HG02852 (cell line): ENCODE measurements around the gene AP5Z1.

Experiments
- ATAC-seq: cut with Tn5 transposase; IDR thresholded peaks from one replicate; pipeline ENCODE4 v1.9.1; 2021; ENCODE audit warnings: mild to moderate bottlenecking, moderate library complexity; ENCODE audit not compliant: unreplicated experiment

AP5Z1 gene

DNA sequence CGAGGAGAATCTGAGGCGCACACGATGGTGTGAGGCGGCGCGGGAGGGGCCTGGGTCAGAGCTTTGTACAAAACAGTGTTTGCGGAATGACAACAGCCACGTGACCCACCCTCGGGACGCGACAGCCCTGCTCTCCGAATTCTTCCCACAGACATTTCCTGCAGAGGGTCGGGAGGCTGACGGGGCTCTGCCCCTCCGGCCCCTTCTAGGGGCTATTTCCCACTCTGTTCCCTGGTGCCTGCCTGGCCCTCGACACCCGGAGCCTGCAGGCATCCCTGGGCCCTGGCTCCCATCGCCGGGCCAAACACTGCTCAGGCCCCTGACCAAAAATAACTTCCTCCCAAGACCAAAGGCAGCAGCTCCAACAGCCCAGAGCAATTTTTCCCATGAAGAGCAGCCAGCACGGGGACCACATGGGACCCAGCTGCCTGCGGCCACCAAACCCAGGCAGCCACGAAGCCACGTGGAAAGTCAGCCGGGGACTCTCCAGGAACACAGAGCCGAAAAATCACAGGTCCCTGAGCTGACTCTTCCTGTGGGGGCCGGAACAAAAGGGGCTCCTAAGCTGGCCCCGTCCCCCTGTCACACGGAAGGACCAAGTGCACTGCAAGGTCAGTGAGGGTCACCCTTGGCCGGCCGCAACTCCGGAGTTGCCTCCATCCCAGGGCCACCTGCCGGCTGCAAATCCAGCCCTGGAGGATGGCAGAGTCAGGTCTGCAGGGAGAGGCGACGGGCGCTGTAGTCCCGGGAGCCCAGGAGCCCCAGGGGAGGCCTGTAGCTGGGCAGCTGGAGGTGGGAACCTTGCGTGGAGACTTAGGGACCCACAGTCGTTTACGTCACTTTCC, 44.4 kb downstream of the AP5Z1 start:
- ATAC-seq, result no peak

DNA sequence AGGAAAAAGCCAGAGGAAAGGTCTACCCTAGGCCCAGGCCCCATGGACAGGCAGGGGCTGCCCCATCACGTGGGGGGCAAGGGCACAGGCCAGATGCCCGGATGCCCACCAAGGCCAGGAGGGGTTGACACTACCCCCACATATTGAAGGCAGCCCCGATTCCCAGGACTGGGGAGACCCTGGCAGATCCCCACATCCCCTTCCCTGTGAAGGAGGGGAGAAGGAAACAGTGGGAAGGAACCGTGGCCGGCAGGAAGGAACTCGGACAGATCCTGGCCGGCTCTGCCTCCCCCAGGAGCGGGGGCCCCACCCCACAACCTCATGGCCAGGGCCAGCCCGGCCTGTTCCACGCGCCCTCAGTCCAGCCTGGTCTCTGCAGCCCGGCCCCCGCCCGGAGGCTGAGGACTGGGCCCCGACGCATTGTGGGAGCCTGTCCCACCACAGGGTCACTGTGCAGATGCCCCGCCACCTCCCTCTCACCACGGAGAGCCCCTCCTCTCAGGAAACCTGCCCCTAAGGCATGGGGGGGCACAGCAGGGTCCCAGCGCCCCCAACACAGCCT, 45.1 kb downstream of the AP5Z1 start:
- no peak for ATAC-seq

DNA sequence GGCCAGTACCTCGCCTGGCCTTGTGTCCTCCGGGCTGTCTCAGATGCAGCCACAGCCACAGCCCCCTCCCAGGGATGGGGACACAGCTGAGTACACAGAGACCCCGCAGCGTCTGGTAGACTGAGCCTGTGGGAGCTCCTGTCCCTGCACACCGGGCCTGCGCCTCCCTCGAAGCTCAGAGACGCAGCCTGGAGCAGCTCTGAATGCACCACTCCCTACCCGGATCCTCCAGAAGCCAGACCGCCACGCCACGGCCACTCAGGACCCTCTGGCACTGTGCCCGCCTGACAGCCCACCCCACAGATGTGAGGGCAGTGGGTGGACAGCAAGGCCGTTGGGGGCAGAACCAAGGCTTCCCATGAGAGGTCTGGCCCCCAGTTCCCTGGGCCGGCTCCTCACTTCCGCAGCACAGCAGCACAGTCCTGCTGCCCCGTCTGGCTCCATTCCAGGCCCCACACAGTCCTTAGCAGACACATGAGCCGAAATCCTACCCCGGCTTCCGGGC, 45.6 kb downstream of the AP5Z1 start:
- ATAC-seq, result no peak

DNA sequence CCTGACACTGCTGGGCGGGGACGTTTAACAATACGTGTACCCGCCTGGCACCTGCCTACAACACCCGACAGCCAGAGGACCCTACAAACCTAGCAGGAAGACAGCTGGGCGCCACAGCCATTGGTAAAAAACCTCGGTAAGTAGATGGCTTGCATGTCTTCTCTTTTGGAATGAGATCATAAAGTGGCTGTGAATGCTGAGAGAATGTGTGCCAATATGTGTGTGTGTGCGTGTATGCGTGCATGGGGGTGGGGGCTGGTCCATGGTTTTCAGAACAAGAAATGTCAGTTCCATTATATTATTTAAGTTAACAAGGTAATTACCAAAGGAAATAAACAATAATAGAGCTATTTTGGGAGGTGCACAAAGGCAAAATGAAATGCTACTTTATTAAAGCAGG, 47.3 kb downstream of the AP5Z1 start:
- ATAC-seq, result no peak

DNA sequence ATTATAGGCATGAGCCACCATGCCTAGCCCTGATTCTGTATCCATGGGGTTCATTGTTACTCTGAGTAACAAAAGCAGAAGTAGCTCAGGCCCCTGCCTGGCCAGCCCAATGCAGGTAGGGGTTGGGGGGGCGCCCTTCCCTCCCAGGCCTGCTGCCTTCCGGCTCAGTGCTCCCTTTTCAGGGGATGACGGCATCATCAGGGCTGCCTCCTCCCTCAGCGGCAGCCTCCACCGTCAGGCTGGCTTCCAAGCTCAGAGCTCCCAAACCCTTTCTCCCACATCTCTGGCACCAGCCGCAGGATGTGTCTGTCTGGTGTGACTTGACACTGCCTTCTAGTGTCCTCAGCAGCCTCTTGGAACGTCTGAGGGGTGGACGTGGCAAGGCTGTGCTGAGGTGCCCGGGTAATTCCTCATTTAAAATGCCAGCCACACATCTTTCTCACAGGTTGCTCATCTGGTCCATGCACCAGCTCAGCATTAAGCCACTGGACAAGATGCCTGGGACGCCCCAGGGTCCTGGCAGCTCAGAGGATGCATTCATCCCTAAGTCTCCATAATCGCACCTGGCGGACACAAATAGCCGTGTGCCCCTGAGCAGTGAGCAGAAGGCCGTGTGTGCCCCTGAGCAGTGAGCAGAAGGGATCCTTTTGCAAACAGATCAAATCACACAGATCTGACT, 48.2 kb downstream of the AP5Z1 start:
- ATAC-seq, result no peak

DNA sequence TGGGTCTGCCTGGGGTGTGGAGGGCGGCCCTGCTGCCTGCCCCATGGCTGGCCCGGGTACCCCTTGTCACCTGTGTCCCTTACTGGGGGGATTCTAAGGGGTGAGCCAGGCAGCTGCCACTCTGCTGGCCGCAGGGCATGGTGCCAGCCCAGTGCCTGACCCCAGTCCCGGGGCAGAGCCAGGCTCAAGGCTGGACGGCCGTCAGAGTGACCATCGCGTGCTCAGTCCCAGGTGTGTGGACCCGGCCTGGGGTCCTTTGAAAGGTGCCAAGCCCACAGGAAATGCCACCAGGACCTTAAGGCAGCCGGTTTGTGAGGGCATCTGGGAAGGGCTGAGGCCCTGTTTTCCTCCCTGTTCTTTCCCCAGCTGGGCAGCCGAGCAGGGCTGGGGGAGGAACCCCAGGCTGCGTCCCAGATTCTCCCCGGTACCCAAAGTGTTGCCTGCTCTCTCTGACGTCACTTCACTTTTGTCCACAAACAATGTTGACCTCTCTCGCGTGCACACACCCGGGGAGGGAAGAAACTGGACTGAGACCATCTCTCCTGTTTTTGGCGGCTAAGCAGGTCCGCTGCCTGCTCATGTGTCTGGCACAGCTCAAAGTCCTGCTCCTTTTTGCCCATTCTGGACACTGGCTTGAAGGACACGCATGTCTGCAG, 48.8 kb downstream of the AP5Z1 start:
- ATAC-seq, result no peak

DNA sequence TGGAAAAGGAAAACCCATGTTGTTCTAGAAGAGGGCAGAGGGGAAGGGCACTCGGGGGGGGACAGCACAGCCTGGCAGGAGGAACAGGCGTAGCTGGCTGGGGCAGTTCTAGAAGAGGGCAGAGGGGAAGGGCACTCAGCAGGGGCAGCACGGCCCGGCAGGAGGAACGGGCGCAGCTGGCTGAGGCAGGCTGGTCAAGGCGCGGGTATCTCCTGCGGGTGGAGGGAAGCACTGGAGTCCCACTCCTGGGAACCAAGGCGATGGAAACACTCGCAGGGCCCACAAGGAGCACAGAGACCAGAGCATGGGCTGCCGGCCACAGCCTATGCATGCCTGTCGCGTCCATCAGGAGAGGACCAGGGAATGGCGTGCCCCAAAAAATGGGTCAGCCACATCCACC, 49.7 kb downstream of the AP5Z1 start:
- ATAC-seq, result no peak

DNA sequence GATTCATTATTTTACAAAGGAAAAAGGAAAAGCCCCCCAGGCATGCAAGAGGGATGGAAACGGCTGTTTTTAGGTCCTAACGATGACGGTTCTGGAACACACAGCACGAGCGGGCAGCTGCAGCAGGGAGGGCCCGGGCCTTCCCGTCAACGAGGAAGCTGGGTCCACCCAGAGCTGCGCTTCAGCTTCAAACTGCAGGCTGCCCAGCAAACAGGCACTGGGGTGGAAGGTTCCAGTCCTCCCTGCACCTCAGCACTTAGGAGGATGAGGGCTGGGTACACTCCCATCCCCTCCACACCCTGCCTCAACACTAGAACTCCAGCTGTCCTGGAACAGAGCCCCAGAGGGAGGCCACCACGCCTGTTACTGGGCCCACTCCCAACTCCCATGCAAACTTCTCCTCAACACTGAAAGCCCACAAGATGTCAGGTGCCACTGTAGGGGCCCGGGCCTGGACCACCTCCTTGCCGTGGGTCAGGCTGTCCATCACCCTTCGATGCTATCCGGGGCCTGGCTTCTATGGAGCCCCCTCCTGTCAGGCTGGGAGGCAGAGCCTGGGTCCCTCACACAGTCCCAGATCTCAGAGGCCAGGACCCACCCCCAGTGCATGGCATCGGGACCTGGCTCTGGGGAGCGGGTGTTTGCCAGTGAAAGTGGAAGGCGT, 53.4 kb downstream of the AP5Z1 start:
- ATAC-seq, result no peak

DNA sequence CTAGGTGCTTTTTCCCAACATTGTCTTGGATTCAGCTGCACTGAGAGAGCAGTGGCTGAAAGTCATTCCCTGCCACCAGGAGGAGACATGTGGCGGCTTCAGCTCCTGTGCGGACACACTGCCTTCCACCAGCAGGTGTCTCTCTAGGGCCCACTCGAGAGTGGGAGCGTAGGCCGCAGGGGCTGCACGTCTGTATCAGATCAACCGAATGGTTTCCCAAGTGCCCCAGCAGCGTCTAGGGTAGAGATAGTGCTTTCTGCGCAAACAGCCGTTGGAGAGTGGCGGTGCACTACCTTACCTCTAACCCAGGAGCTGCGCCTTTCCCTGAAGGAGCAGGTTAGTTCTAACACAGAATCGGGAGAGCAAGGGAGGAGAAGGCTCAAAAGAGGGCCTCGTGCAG, 54.8 kb downstream of the AP5Z1 start:
- ATAC-seq, result no peak

DNA sequence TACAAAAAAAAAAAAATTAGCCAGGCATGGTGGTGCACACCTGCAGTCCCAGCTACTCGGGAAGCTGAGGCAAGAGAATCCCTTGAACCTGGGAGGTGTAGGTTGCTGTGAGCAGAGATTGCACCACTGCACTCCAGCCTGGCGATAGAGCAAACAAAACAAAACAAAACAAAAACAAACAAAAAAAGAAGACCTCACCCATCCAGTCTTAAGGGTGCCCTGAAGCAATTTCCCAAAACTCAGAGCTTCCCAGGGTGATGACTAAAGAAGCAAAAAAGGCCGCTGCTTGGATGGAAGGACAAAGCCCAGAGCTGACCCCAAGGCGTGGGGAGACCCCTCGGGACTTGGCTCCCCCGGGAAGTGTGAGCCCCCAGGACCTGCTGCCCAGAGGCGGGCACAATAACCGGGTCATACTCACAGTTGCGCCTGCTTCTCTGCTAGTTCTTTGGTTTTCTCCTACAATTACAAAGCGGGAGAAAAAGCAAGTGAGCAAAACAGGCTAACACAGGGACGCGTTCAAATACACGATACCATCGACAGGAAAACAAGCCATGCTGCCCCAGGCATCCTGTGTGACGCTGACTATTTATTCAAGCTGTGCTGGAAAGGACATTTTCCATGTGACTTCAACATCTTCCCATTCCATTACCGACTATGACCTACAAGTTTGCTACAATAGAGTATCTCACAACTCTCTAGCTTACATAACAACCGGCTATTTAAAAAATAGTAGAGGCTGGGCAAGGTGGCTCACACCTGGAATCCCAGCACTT, 56.5 kb downstream of the AP5Z1 start:
- no peak for ATAC-seq

DNA sequence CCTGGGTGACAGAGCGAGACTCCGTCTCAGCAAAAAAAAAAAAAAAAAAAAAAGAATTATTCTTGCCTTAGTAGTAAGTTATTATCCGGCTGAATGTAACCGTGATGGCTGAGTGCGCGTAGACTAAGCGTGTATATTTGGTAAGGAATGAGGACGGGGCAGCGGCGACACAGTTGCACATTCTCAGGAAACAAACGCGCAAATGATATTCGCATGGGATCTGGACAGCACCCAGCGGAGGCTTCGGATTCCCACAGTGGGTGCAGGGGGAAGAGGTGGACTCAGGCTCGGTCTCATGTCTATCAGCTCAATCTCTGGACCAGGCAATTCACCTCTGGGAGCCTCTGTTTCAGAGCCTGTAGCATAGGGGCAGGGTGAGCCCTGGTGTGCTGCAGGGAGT, 57.3 kb downstream of the AP5Z1 start:
- no peak for ATAC-seq

DNA sequence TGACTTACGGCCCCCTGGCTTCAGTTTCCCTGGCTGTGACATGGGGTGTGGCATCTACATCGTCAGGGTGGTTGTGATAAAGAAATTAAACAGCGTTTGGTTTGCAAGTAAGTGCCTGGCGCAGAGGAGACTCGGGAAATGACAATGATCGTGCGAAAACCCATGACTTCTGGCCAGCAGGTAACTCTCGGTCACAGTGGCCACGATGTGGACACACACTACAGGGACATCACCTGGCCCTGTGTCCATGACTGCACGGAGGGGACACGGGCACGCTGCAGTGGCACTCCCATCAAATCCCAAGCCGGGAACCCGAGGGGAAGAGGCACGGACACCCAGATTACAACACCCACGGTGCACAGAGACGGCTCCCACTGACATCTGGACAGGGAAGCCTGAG, 57.8 kb downstream of the AP5Z1 start:
- ATAC-seq, result no peak

DNA sequence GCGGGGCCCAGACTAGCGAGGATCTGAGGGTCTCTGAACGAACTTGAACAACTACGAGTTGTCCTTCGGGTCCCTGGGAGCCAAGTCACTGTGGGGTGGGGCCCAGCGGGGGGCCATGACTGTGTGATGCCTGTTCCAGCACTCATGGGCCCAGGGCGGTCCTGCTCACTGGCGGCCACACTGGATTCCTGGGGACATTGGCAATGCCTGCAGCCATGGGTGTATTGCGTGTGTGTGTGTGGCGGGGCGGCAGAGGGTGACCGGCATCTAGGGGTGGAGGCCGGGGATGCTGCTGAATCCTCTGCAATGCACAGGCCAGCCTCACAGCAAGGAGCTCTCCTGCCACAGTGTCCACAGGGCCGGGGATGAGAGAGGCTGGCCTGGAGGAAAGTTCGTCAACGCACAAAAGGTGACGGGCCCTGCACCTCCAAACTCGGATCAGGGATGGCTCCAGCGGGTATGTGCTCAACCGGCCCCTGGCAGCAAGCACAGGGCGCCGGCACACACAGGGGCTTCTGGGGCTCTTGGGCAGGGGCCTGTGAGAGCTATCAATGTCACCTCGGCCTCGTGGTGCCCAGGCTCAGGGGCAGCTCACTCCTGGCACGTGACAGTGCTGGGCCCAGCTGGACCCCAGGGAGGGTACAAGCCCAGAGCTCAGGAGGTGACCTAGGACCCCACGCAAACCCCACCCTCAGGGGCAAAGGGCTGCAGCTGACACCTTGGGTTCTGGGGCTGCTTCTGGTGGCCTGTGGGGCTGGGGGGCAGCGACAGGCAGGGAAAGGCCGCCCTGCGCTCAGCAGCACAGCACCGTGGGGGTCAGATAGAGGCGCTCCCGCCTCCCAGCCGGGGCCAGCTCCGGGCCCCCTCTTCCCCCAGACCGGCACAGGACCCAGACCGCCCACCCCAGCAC, 58.5 kb downstream of the AP5Z1 start:
- ATAC-seq, result no peak

DNA sequence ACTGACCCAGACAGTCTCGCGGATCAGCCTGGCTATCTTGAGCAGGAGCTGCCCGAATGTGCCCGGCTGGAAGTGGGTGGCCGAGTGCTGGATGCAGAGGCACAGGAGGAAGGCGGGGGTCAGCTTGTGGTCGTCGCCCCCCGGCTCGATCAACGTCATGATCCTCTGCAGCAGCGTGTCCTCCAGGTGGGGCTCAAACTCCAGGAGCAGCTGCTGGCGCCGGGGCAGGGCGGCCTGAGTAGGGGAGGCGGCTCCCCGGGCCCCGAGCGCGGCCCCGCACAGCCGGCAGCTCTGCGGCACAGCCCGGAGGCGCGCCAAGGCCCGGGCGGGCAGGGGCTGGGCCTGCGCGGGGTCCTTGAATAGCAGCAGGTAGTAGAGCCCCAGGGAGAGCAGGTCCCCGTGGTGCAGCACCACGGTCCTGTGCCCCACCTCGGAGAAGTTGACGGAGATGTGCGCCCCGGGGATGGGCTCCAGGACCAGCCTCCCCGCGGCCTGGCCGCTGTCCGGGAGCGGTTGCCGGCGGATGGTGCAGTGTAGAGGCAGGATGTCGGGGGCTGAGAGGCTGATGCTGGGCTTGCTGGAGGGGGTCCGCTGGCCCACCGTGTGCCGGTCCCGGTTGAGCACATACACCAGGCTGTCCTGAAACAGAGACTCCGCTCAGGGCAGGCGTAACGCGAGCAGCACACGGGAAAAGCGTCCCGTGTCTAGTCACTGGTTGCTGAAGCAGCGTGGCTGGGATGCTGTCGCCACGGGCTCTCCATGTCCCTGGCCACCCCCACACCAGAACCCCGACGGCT, 59.4 kb downstream of the AP5Z1 start:
- no peak for ATAC-seq

DNA sequence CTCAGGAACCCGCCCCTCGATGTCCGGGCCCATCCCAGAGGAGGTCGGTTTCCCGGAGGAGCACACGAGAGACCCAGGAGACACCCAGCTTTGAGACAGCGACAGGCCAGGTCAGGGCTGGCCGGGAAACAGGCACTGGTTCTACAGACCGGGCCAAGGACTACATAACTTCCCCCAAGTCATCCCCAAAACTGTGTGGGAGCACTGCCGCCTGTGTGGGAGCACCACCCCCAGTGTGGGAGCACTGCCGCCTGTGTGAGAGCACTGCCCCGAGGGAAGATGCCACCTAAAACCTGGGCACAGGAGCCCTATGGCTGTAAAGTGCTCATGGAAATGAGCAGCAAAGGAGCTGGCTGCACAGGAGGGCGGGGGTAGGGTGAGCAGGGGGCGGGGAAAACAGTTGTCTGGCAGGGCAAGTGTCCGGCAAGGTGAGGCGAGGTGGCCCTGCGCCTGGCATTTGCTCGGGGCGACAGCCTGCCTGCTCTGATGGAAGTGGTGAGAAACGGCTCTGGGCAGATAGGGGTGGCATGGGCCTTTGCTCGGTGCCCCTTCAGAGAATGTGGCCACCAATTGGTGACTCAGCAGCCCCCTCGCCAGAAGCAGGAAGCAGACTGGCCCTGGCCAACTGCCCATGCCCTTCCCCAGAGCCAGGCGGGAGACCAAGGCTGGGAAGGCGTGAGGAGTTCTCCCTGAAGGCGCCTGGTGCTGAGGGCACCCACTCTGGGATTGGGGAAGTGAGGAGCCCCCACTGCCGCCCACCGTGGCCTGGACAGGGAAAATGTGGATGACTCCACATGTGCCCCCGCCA, 60.2 kb downstream of the AP5Z1 start:
- no peak for ATAC-seq

DNA sequence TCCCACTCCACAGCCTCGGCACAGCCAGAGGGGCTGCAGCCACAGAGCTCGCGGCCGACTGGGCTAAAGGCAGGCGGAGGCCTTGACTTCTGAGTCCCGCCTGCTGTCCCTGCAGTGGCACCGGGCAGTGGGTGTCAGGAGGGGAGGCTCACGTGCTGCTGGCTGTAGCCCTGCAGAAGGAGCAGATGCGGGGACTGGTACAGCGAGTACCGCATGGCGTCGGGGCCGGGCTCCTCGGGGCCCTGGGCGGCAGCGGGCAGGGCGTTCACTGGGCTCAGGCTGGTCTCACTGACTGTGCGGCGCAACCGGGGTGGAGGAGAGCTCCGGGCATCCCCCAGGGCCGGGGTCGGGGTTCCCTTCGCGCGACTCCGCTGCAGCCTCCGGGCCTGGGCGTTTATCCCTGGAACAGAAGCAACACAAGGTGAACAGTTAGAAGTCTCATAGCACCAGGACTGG, 60.8 kb downstream of the AP5Z1 start:
- ATAC-seq, result no peak

DNA sequence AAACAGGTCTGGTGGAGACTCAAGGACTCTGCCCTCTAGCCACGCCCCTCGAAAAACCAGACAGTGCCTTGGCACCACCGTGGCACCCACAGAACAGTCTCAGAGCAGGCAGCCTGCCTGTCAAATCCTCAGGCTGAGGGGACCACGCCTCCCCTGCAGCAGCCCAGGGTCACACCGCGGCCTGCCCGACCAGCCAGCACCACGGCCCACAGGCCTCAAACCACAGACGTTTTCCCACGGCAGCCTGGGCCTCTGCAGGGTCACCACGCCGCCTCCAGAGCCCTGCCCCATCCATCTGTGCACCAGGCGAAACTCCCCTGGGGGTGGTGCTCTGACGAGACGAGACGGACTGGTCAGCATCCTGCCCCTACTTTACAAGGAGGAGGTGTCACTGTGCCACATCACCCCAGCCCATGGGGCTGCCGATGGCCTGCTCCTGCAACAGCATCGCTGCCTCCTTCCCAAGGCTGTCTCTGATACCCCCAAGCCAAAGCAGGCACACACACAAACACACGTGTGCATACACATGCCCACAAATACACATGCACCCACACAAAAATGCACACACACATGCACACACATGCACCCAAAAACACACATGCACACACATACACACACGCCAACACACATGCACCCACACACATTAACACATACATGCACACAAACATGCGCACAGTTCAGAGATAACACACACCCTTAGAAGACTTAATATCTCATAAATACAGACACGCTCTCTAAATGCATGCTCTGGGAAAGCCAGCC, 61.8 kb downstream of the AP5Z1 start:
- ATAC-seq, result no peak
